NCI-H2227 (cell line): ENCODE results near the gene CES5A.
A peak's percentile ranks its signal among the peaks of the same experiment; 100 is the strongest.
"Not testable (repeated sequence)": the region's sequence is repeated elsewhere in the genome, so short reads cannot be mapped to it uniquely, and the experiment has no call there.

ENCODE experiments used
- DNase-seq: peaks from one replicate; lab custom pipeline; 2025; ENCODE audit not compliant: unreplicated experiment; lab: John Stamatoyannopoulos, UW

The CES5A gene

GRCh38 chr16:55888546-55888945 is 13.4 kb upstream of the CES5A start:
- no peak for DNase-seq

- no peak for DNase-seq
Measured at GRCh38 chr16:55876854-55877253, 1.7 kb upstream of the CES5A start.

GRCh38 chr16:55873122-55873521 is 2.1 kb downstream of the CES5A start:
- DNase-seq, result no peak

GRCh38 chr16:55872130-55872529 is 3.0 kb downstream of the CES5A start:
- no peak for DNase-seq

GRCh38 chr16:55871411-55872038 is 3.6 kb downstream of the CES5A start:
- no peak for DNase-seq

- no peak for DNase-seq
Measured at GRCh38 chr16:55868980-55869379, 6.2 kb downstream of the CES5A start.

- DNase-seq, result no peak
Measured at GRCh38 chr16:55868137-55868536, 7.0 kb downstream of the CES5A start.

GRCh38 chr16:55861288-55861687 is 13.9 kb downstream of the CES5A start:
- no peak for DNase-seq

GRCh38 chr16:55857650-55858049 is 17.5 kb downstream of the CES5A start:
- DNase-seq, result not testable (repeated sequence)

- DNase-seq, result peak; percentile 1
Measured at GRCh38 chr16:55856950-55857349, 18.2 kb downstream of the CES5A start.

- DNase-seq, result no peak
Measured at GRCh38 chr16:55853114-55853513, 22.1 kb downstream of the CES5A start.

- no peak for DNase-seq
Measured at GRCh38 chr16:55849536-55849935, 25.6 kb downstream of the CES5A start.

GRCh38 chr16:55846598-55847346 is 28.4 kb downstream of the CES5A start:
- DNase-seq, result no peak

- no peak for DNase-seq
Measured at GRCh38 chr16:55843105-55843395, 32.1 kb downstream of the CES5A start.

- peak; percentile 51 for DNase-seq
Measured at GRCh38 chr16:55842369-55843104, 32.6 kb downstream of the CES5A start.

GRCh38 chr16:55839115-55839514 is 36.1 kb downstream of the CES5A start:
- no peak for DNase-seq

- no peak for DNase-seq
Measured at GRCh38 chr16:55836158-55836611, 39.0 kb downstream of the CES5A start.

GRCh38 chr16:55835581-55835980 is 39.6 kb downstream of the CES5A start:
- no peak for DNase-seq

- DNase-seq, result not testable (repeated sequence)
Measured at GRCh38 chr16:55835173-55835572, 40.0 kb downstream of the CES5A start.

- no peak for DNase-seq
Measured at GRCh38 chr16:55834049-55834448, 41.1 kb downstream of the CES5A start.

GRCh38 chr16:55832773-55833691 is 42.1 kb downstream of the CES5A start, which contains the start of gene CES1:
Gene CES1 (minus strand): TSS chr16:55833096. CDS start chr16:55833055, 41 bp downstream.
- no peak for DNase-seq
